NT2/D1 (cell line): ENCODE results near the gene AFDN.

ENCODE experiments used
- DNase-seq: peaks from one replicate; pipeline ENCODE4 v3.0.0-alpha.2; 2011; ENCODE audit warnings: low read depth, low spot score
- H3K27me3 ChIP-seq: 2 replicates; pipeline ENCODE4 v1.6.0; 2011; ENCODE audit warnings: mild to moderate bottlenecking; ENCODE audit not compliant: insufficient read length, insufficient read depth
- H3K36me3 ChIP-seq: 2 replicates; pipeline ENCODE4 v1.6.1; 2011; ENCODE audit warnings: mild to moderate bottlenecking, low read length, mixed read lengths; ENCODE audit not compliant: insufficient read depth, insufficient read length
- H3K4me1 ChIP-seq: 2 replicates; pipeline ENCODE4 v1.5.1; 2011; ENCODE audit not compliant: insufficient read depth, insufficient read length
- H3K4me3 ChIP-seq: 2 replicates; pipeline ENCODE4 v1.5.1; 2011; ENCODE audit warnings: low read depth; ENCODE audit not compliant: insufficient read length
- H3K9ac ChIP-seq: 2 replicates; pipeline ENCODE4 v1.6.0; 2011; ENCODE audit warnings: low read depth; ENCODE audit not compliant: insufficient read length
- H3K9me3 ChIP-seq: 2 replicates; pipeline ENCODE4 v1.5.1; 2011; ENCODE audit warnings: mild to moderate bottlenecking, low read length; ENCODE audit not compliant: insufficient read depth
- SUZ12 ChIP-seq: IDR thresholded peaks from 2 replicates; pipeline ENCODE4 v1.6.1; 2011; ENCODE audit not compliant: insufficient read length, insufficient read depth; ENCODE audit errors: extremely low read depth
- YY1 ChIP-seq: IDR thresholded peaks from 2 replicates; pipeline ENCODE4 v1.6.1; 2011; ENCODE audit not compliant: insufficient read length, insufficient read depth
- ZNF274 ChIP-seq: IDR thresholded peaks from 2 replicates; pipeline ENCODE4 v1.6.1; 2011; ENCODE audit warnings: mild to moderate bottlenecking, low read depth, low read length

Gene AFDN

DNA sequence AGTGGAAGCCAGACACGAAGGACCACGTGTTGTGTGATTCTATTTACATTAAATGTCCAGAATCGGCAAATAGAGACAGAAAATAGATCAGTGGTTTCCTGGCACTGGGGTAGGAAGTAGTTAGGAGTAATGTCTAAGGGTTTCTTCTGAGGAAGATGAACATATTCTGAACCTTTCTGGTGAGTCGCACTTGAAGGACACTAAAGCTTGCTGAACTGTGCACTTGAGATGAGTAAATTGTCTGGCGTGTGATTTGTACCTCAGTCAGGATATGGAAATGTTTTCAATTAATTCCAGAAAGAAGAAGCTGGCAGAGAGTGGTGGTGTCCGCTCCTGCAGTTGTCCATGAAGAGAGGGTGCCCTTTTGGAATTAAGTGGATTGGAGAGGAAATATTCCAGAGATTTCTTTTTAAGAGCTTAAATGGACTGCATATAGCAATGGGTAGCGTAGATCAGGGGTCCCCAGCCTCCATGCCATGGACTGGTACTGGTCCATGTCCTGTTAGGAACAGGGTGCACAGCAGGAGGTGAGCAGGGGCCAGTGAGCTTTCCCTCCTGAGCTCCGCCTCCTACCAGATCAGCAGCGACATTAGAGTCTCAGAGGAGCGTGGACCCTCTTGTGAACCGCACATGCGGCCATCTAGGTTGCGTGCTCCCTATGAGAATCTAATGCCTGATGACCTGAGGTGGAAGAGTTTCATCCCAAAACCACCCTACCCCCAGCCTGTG lies 158.3 kb downstream of the AFDN start:
- Histone ChIP-seq H3K36me3 (no peaks in the 10 kb centered on the region), H3K9ac (no peak overlapping the region), H3K4me3 (no peak overlapping the region), H3K27me3 (no peaks in the 10 kb centered on the region), H3K9me3 (no peaks in the 10 kb centered on the region; the same call in 1 of the 2 replicates), H3K4me1 (no peaks in the 10 kb centered on the region)
- no peak for DNase-seq
- TF ChIP-seq YY1 (no peak), SUZ12 (no peak)

DNA sequence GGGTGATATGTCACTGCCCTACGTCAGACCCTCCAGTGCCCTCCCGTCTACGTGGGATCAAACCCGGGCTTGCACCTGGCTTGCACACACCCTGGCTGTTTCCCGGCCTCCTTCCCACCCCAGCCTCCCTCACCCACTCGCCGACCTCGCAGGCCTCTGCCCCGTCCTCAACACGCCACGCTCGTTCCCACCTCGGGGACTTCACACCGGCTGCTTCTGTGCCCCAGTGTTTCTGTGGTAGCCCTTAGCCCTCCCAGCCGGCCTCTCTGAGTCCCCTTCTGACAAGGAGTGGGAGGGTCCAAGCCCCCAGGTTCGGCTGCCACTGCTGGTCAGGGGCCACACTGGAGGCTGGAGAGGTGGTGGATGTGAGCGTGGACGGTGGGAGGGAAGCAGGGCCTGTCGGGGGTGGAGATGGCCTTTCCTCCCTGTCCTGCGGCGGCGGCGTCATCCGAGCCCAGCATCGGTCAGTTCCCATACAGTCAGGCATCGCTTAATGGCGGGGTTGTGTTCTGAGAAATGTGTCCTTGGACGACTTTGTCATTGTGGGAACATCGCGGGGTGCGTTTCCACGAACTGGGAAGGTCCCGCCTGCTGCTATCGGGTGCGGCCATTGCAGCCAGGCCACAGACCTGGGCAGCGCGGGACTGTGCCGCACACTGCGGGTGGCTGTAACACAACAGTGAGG lies 159.3 kb downstream of the AFDN start:
- Histone ChIP-seq H3K9me3 (no peaks in the 10 kb centered on the region; the same call in 1 of the 2 replicates), H3K4me1 (no peaks in the 10 kb centered on the region), H3K4me3 (no peak overlapping the region), H3K36me3 (no peaks in the 10 kb centered on the region), H3K27me3 (no peaks in the 10 kb centered on the region), H3K9ac (no peak overlapping the region)
- no peak for TF ChIP-seq ZNF274
- TF ChIP-seq YY1, result no peak
- TF ChIP-seq SUZ12, result no peak
- no peak for DNase-seq

DNA sequence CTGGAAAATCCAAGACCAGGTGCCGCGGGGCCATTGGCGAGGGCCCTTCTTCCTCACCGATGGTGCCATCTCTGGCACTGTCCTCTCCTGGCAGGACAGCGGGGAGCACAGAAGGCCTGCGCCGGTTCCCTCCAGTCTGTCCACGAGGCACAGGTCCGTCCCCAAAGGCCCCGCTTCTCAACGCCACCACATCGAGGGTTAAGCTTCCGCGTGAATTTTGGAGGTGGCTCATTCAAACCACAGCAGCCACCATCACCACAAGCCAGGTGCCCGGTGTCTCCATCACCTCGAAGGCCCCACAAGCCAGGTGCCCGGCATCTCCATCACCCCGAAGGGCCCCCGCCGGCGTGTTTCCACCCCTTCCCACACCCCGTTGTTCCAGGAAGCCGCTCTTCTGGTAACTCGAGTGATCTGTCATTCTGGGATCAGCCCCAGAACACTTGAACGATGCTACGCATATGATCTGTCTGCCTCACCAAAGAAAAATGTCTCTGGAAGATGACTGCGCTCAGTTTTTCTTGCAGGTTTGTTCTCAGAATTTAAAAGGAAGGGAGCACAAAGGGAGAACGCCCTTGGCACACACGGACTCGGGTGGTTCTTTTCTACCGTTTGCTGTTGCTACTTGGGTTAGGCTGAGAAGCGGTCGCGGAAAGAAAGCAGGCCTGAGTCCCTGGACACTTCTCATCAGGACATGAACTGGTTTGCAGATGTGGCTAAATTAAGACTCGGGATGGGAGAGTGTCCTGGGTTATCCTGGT lies 160.9 kb downstream of the AFDN start:
- Histone ChIP-seq H3K4me1 (no peaks in the 10 kb centered on the region), H3K9me3 (no peaks in the 10 kb centered on the region; the same call in 1 of the 2 replicates), H3K4me3 (no peak overlapping the region), H3K36me3 (no peaks in the 10 kb centered on the region), H3K9ac (no peak overlapping the region), H3K27me3 (no peaks in the 10 kb centered on the region)
- TF ChIP-seq ZNF274 (no peak), YY1 (no peak), SUZ12 (no peak)
- DNase-seq, result no peak

DNA sequence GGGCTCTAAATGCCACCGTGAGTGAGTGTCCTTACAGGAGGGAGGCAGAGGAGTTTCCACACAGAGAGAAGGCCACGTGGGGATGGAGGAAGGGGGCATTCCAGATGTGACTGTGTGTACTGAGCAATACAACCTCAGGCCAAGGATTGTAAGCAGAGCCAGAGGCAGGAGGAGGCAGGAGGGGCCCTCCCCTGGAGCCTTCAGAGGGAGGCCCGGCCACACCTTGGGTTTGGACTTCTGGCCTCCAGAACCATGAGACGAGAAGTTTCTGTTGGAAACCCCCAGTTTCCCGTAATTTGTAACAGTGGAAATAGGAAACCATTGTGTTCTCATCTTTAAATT lies 161.4 kb downstream of the AFDN start:
- TF ChIP-seq YY1, result no peak
- no peak for TF ChIP-seq ZNF274
- no peak for TF ChIP-seq SUZ12
- DNase-seq, result no peak
- no peak overlapping the region for H3K9ac ChIP-seq
- no peaks in the 10 kb centered on the region for H3K36me3 ChIP-seq
- no peak overlapping the region for H3K4me3 ChIP-seq
- no peaks in the 10 kb centered on the region for H3K27me3 ChIP-seq
- no peaks in the 10 kb centered on the region for H3K4me1 ChIP-seq
- no peaks in the 10 kb centered on the region; the same call in 1 of the 2 replicates for H3K9me3 ChIP-seq

DNA sequence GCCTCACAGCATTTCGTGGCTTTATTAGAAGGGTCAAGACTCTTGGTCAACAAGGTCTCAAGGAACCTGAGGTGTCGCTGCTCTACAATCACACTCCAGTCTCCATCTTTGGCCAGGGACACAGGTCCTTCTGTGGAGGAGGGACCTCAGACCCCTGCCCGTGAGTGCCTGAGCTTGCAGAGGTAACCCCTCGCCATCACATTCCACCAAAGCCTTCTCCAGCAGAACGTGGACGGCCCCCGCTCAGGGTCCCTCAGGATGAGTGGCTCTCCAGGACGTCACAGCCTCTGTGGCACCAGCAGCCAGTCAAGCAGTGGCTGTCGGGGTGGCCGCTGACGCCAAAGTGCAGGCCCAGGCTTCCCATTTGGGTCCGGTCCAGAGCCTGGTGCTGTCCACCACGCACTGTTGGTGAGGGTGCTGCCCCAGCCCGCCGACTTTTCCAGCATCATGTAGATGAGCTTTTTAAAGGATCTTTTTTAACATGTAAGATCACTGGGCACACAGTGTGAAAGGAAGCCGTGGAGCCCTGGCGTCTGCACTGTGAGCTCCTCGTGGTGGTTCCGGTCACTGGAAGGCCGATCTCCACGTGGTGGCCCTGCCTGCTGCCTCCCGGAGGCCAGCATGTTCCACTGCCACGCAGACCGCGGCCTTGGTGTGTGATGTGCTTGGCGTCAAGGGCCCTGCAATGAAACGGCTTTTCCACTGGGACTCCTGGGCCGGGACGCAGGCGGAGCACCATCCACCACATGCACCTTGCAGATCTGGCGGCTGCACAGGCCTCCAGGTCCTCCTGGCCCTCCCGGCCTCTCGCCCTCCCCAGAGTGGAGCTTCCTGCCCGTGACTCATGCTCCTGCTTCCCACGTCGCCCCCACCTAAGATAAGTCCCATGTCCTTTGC lies 162.5 kb downstream of the AFDN start:
- Histone ChIP-seq H3K36me3 (no peaks in the 10 kb centered on the region), H3K9me3 (no peaks in the 10 kb centered on the region; the same call in 1 of the 2 replicates), H3K9ac (no peak overlapping the region), H3K4me1 (no peaks in the 10 kb centered on the region), H3K27me3 (no peaks in the 10 kb centered on the region), H3K4me3 (no peak overlapping the region)
- no peak for DNase-seq
- TF ChIP-seq ZNF274, result no peak
- no peak for TF ChIP-seq YY1
- no peak for TF ChIP-seq SUZ12

DNA sequence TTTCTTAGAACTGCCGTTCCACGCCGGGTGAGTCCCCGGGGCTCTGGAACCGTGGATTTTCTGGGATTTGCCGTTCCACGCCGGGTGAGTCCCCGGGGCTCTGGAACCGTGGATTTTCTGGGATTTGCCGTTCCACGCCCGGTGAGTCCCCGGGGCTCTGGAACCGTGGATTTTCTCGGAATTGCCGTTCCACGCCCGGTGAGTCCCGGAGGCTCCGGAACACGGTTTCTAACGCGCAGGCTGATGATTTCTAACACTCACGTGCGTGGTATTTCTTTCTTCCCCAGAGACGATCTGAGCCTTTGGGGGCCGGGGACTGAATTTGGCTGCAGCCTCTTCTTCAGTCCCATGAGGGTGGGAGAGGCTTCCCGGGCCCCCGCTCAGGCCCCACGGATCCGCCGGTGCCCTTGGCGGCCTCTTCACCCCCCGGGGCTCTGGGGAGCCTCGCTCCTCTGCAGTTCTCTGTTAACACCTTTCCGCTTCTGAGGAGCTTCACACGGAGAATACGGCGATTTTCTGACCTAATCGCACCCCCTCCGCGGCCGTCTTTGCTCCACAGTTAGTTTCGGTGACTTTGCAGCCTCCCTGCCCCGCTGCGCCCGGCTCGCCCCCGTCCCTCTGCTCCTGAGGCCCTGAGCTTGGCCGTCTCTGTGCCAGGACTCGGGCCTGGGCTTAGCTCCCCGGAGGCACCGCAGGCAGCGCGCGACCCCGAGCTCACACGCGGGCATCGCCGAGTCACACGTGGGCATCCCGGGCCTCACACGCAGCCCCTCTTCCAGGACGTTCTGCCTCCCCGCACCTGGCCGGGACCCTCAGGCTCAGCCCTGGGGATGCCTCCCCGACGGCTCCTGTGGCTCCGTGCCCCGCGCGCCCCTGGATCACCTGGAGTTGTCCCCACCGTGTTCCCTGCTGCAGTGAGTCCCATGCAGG lies 163.6 kb downstream of the AFDN start:
- no peak for TF ChIP-seq ZNF274
- no peak for TF ChIP-seq YY1
- no peak for TF ChIP-seq SUZ12
- Histone ChIP-seq H3K9me3 (no peaks in the 10 kb centered on the region; the same call in 1 of the 2 replicates), H3K36me3 (no peaks in the 10 kb centered on the region), H3K4me1 (no peaks in the 10 kb centered on the region), H3K4me3 (no peak overlapping the region), H3K9ac (no peak overlapping the region), H3K27me3 (no peaks in the 10 kb centered on the region)
- no peak for DNase-seq
